Measurements from ENCODE around the gene HGD. TPM values are rescaled to one million over a fixed set of nuclear protein-coding genes. Genes with fewer than 3 reads are reported as not detected.
A peak's percentile ranks its signal among the peaks of the same experiment; 100 is the strongest.
"Not testable (repeated sequence)": the region's sequence is repeated elsewhere in the genome, so short reads cannot be mapped to it uniquely, and the experiment has no call there.

The HGD gene
- total RNA-seq, 1 experiment from 2014 or later: 0.33 TPM

DNA sequence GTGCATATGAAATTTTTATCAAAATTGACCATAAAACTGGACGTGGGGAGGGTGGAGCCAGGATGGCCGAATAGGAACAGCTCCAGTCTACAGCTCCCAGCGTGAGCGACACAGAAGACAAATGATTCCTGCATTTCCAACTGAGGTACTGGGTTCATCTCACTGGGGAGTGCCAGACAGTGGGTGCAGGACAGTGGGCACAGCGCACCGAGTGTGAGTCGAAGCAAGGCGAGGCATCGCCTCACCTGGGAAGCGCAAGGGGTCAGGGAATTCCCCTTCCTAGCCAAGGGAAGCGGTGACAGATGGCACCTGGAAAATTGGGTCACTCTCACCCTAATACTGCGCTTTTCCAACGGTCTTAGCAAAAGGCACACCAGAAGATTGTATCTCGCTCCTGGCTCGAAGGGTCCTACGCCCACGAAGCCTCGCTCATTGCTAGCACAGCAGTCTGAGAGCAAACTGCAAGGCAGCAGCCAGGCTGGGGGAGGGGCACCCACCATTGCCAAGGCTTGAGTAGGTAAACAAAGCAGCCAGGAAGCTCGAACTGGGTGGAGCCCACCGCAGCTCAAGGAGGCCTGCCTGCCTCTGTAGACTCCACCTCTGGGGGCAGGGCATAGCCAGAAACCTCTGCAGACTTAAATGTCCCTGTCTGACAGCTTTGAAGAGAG is 37.3 kb upstream of the HGD start:
- TF ChIP-seq, protein P1, sequence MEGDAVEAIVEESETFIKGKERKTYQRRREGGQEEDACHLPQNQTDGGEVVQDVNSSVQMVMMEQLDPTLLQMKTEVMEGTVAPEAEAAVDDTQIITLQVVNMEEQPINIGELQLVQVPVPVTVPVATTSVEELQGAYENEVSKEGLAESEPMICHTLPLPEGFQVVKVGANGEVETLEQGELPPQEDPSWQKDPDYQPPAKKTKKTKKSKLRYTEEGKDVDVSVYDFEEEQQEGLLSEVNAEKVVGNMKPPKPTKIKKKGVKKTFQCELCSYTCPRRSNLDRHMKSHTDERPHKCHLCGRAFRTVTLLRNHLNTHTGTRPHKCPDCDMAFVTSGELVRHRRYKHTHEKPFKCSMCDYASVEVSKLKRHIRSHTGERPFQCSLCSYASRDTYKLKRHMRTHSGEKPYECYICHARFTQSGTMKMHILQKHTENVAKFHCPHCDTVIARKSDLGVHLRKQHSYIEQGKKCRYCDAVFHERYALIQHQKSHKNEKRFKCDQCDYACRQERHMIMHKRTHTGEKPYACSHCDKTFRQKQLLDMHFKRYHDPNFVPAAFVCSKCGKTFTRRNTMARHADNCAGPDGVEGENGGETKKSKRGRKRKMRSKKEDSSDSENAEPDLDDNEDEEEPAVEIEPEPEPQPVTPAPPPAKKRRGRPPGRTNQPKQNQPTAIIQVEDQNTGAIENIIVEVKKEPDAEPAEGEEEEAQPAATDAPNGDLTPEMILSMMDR (conservative IDR thresholded peaks at IDR 0.05): peak; percentile 26; the same call in 2 of the 3 replicates
- Mint-ChIP-seq H3K27ac (peak overlapping the region; percentile 80 to 97 (median 95)), H3K4me1 (peaks cover 19 to 24% of the 10 kb centered on the region in 2 experiments), H3K4me3 (peak overlapping the region; percentile 70 to 74), H3K36me3 (ENCODE audit: insufficient read depth in 1 of 3, low read depth in 3 of 3) (peaks cover 6 to 12% (median 12%) of the 10 kb centered on the region in 3 experiments; a peak in 6 of 7 replicates)
- not testable (repeated sequence) for H2BK12ac ChIP-seq (ENCODE audit: insufficient read length, low read depth, low read length); H3K79me2 ChIP-seq (ENCODE audit: insufficient read depth, low read length); H2AK5ac ChIP-seq (ENCODE audit: insufficient read length, low read length); H3K56ac ChIP-seq (ENCODE audit: insufficient read length, low read depth, low read length); H4K8ac ChIP-seq (replicated peaks; ENCODE audit: insufficient read length, low read depth, low read length); H3K9me3 Mint-ChIP-seq; H2BK5ac ChIP-seq (ENCODE audit: insufficient read length, low read length); H2BK20ac ChIP-seq (ENCODE audit: low read depth, low read length, poor library complexity, severe bottlenecking); H3K23ac ChIP-seq (ENCODE audit: insufficient read length, low read depth, low read length); H3K27me3 ChIP-seq (ENCODE audit: insufficient read depth, low read length); H2AFZ ChIP-seq (ENCODE audit: low read length); H3K79me1 ChIP-seq (ENCODE audit: insufficient read depth, low read depth, low read length, poor library complexity, severe bottlenecking); H3K27me3 Mint-ChIP-seq (ENCODE audit: low read depth); H2BK15ac ChIP-seq (ENCODE audit: low read depth, low read length); H4K5ac ChIP-seq (ENCODE audit: insufficient read length, low read depth, low read length); H3T11ph ChIP-seq (ENCODE audit: low read length); H4K20me1 ChIP-seq (ENCODE audit: control insufficient read depth, insufficient read depth, insufficient read length); H3K4ac ChIP-seq (ENCODE audit: low read depth, low read length); H3K4me1 ChIP-seq (ENCODE audit: insufficient read depth, low read length); H2BK120ac ChIP-seq (ENCODE audit: low read depth, low read length, poor library complexity, severe bottlenecking); H3K23me2 ChIP-seq (ENCODE audit: insufficient read length, low read depth, low read length, poor library complexity, severe bottlenecking); H3K9me3 ChIP-seq (ENCODE audit: control insufficient read depth, low read depth, low read length); H4K91ac ChIP-seq (ENCODE audit: insufficient read length, low read depth, low read length)
- Histone ChIP-seq H3K4me2 (ENCODE audit: insufficient read depth, insufficient read length, low read length) (peak overlapping the region; percentile 89), H3K14ac (ENCODE audit: insufficient read depth, low read length) (peak overlapping the region; percentile 55), H3K18ac (ENCODE audit: insufficient read length, low read depth, low read length) (peak overlapping the region; percentile 65), H3K27ac (ENCODE audit: insufficient read length, low read depth, low read length) (peak overlapping the region; percentile 68), H3K9ac (ENCODE audit: extremely low read depth, insufficient read length, low read length) (peak overlapping the region; percentile 54)
- peak; percentile 57 for DNase-seq
- WGBS (ENCODE audit: extremely low coverage, insufficient read length, low lambda C conversion rate): no CpG with 5 or more reads among the region's 20 CpGs
